GM18520 (cell line): ENCODE measurements around the gene PGAP2.

Experiments used
- ATAC-seq: cut with Tn5 transposase; IDR thresholded peaks from one replicate; pipeline ENCODE4 v1.9.1; 2021; ENCODE audit not compliant: unreplicated experiment

PGAP2 gene

DNA sequence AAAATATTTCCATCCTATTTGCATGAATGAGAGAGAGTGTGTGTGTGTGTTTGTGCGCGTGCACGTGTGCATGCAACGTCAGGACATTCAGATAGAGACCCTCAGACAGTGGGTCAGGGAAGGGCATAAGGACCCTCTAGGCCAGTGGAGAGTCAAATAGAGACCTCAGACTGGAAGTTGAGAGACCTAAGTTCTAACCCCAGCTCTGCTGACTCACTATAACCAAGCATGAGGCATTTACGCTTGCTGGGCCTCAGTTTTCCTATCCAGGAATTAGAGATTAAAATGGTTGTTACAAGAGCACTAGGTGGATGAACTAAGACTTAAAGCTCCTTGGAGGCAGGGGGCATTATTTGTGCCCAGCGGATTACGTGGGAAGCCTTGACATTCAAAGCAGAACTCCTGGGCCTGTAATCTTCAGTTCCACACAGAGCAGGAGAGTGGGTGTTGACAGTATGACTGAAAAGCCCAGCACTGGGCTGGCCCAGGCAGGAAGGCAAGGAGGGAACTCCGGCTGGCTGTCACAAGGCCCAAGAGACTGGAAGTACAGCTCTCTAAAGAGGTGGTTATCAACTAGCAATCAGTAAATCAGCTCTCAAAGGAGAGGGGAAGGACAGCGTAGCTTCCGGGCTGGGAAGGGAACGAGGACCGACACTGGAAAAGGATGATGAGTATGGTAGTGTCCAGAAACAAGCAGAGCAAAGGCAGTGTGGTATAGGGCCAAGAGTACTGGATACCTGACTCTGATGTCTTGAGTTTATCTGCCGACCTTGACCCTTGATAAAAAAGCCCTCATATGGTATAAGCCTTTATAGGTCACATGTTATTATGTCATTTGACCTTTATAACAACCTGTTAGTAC, 23.2 kb downstream of the PGAP2 start:
- ATAC-seq, result no peak

DNA sequence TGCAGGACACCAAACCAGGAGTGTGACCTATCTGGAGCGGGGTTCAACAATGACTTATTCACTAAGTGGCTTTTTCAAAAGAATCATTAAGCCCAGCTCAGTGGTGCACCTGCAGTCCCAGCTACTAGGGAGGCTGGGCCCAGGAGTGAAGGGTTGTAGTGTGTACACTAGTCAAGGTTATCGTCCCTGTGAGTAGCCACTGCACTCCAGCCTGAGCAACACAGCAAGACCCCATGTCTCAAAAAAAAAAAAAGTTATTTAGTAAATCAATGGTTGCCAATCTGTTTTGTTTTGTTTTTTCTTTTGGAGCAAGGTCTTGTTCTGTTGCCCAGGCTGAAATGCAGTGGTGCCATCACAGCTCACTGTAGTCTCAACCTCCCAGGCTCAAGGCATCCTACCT, 24.5 kb downstream of the PGAP2 start:
- ATAC-seq, result no peak

- no peak for ATAC-seq
These were observed 25.1 kb downstream of the PGAP2 start for GRCh38 chr11:3833449-3833848.

DNA sequence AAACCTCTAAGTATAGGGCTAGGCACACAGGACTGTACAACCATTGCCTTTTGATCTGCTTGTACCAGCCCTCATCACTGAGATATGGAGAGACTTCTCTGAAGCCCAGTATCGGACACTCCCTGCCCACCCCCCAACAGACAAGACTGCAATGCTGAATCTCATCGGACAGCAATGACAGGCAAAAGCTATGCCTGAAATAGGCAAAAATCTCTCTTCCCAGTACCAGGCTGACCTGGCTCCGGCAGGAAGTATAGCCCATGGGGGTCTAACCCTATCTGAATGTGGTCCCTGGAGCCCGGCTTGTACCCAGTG, 25.9 kb downstream of the PGAP2 start:
- ATAC-seq, result no peak

DNA sequence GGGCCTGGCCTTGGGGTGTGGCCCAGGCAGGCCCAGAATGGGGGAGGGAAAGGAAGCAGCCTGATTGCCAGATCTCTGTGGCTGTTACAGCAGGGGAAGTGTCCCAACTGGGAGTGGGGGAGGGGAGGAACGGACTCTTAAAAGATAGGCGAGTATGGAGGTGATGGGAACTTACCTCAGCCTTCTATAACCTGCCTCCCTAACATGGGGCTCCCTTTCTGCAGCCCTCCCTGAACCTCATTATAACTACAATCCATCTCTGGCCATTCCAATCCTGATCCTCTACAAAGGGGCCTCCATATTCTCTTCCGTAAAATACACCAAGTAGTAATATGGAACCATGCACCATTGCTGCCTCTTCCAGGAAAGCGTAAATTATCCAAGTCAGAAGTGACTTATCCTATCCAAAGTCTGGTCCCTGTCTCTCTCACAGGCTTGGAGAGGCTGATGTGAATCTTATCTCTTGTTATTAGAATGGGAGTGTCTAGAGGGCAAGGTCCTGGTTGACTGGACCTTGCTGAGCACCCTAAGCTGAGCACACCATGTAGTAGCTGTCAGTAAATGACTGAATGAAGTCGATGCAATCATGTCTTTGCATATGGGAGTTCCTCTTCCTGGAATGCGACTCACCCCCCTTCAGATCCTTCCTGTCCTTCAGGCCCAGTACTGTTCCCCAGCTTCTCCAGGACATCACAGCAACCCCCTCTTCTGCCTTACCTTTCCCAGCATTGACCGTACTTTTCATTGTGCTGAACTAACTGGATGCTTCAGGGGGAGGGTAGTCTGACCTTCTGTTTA, 26.5 kb downstream of the PGAP2 start:
- no peak for ATAC-seq

DNA sequence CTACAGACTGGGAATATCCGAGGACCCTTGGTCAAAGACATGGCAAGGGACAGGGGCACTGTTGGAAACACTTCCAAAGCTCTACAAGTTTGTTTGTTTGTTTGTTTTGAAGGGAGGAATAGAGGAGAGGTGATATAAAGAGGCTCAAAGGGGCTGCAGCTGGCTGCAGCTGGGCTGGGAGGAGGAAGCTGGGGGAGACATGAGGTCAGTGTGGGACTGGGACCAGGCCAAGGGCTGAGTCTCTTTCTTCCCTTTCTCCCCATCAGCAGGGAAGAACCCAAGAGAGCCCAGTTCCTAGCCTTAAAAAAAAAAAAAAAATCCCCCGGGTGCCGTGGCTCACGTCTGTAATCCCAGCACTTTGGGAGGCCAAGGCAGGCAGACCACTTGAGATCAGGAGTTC, 27.4 kb downstream of the PGAP2 start:
- no peak for ATAC-seq

GRCh38 chr11:3836903-3837302, 28.5 kb downstream of the PGAP2 start:
- no peak for ATAC-seq

DNA sequence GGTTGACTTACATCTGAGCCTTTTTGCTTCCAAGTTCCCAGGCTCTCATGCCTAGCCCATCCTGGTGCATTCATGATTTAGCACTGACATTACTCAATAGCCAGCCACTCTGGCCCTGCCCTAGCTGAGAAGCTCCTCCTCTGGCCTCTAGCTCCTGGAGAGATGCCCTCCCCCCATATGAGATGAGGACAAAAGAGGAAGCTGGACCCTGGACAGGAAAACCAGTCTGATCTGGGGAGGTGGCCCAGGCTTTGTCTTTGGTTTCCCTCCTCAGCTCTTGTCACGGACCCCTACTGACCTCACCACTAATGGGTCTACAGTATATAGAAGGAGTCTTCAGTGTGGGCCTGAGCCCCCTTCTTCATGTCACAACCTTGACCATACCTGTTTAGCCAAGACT, 29.4 kb downstream of the PGAP2 start:
- no peak for ATAC-seq

GRCh38 chr11:3838504-3838903, 30.1 kb downstream of the PGAP2 start:
- no peak for ATAC-seq

DNA sequence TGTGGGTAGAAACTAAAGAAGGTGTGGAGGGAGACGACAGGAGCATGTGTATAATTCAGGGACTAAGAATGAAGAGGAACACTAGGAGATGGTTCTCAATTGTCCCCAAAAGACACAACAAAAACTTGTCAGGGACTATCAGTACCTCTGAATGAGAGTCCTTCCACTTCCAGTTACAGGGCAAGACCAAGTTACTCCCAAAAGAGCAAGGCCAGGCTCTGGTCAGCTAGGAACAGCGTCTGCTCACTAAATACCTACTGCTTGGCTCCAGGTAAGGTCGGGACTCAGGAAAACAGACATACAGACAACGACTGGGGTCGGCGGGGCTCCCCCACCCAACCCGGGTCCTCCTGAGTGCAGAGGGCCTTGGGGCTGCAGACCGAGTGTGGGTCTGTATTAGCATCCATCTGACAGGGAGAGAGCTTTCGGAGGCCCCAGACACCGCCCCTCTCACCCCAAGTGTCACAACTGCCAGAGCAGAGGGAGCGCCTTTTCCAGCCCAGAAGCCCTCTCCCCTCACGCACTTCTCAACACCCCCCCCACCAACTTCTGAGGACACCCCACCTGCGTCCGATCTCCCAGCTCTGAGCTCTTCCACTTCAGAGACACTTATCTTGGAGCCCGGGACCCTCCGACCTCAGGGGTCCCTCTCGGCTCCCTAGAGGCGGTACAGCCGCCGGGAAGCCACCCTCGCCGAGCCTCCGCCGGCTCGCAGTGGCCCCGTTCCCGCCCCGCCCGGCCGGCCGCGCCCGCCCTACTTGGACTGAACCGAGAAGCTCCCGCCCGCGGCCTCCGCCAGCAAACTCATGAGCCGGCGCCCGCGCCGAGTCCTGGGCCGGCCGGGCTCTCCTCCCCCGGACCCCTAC, 31.9 kb downstream of the PGAP2 start:
- ATAC-seq, result no peak

- peak; percentile 34 for ATAC-seq
These were observed 32.6 kb downstream of the PGAP2 start, which contains the start of gene RHOG for GRCh38 chr11:3840870-3841425. Gene RHOG (minus strand): TSS chr11:3840959. CDS start chr11:3828138, 12,821 bp downstream.

- ATAC-seq, result peak; percentile 41
These were observed 33.3 kb downstream of the PGAP2 start for GRCh38 chr11:3841426-3842350.

GRCh38 chr11:3843326-3843725, 35.0 kb downstream of the PGAP2 start:
- no peak for ATAC-seq

DNA sequence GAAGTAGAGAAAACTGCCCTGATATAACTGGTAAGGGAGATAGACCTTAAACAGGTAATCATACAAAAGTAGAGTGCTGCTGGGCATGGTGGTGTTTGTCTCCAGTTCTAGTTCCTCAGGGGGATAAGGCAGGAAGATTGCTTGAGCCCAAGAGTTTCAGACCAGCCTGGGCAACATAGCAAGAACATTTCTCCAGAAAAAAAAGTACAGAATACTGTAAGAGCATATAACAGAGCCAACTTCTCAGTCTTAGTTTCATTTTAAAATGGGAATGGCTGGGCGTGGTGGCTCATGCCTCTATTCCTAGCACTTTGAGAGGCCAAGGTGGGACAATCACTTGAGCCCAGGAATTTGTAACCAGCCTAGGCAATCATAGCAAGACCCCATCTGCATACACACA, 36.9 kb downstream of the PGAP2 start:
- no peak for ATAC-seq

GRCh38 chr11:3845670-3846069, 37.3 kb downstream of the PGAP2 start:
- no peak for ATAC-seq

DNA sequence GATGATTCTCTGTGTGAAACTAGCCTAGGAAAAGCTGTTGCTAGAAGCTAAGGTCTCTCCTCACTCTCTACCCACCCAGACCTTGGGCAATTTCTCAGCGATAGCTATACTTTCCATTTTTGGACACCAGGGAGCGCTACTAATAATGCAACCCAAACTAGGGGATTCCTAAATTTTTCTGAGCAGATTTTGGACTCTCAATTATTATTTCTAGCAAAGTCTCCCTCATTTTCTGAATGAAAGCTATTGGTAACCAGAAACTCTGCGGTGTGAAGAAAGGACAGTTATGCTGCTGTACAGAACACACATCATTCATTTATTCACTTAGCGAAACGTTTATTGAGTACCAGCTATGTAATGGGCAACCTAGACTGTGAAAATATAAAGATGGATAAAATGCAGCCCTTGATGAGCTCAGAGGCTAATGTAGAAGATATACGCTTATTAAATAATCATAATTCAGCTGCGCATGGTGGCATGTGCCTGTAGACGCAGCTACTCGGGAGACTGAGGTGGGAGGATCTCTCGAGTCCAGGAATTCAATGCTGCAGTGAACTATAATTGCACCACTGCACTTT, 41.0 kb downstream of the PGAP2 start:
- ATAC-seq, result no peak

DNA sequence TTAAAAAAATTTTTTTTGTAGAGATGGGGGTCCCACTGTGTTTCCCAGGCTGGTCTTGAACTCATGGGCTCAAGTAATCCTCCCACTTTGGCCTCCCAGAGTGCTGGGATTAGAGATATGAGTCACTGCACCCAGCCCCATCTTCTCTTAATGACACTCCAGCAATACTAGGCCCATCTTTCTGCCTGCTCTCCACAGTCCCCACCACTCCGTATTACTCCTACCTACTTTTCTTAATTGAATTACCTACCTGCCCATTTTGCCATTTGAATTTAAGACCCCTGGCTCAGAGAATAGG, 45.1 kb downstream of the PGAP2 start:
- no peak for ATAC-seq

DNA sequence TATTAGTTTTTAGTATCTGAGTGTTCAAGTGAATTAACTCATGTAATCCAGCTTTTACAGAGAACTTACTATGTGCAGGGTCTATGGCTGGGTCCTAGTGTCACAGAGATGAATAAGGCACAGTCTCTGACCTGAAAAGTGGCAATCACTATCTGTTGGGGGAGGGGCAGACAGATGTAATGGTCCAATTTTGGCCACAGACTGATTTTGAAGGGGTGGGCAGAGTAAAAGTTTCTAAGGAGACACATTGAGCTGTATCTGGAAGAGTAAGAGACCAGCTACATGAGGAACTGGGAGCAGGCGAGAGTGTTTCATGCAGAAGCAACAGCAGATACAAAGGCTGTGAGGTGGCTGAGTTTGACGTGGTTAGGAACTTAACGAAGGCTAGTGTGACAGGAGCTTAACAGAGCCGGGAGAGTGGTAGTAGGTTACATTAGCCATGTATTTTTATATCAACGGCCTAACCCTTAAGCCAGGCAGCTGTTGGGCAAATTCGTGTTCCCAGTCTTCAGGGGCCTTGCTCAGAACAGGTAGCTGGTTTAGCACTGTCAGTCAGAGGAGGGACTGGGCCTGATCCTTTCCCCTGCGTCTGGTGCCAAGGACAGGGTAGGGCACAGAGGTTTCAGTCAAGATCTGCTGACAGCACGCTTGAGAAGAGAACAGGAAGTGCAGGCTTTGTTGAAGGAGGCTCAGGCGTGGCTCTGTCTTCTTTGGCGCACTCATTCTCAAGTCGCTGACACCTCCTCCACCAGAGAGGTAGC, 45.7 kb downstream of the PGAP2 start:
- ATAC-seq, result no peak

DNA sequence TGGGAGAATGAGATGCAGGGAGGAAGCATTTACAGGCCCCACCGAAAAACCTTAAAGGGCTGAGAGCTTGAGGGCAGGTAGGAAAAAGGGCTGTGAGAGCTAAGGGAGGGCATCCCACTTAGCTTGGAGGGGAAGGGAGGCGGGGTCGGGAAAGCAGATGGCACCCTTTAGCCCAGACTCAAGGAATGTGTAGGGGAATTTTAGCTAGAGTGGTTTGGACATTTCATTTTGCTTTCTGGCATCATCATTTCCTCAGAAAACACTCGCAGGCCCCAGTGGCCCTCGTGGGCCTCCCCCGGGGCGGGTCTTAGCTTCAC, 46.3 kb downstream of the PGAP2 start:
- ATAC-seq, result no peak
